Keratinocyte (primary cell): ENCODE results near the gene PNKD. TPM values are rescaled to one million over a fixed set of nuclear protein-coding genes. Genes with fewer than 3 reads are reported as not detected.

ENCODE experiments used
- DNase-seq: peaks from one replicate; pipeline ENCODE4 v3.0.0-alpha.2; 2011; ENCODE audit warnings: low read depth, missing footprints, low spot score
- FAIRE-seq: peaks from 2 replicates; lab custom pipeline; 2011; peaks lifted over from hg19 to GRCh38; lab: Jason Lieb, UNC
- H2AFZ ChIP-seq: 2 replicates; pipeline ENCODE4 v1.6.0; 2012; ENCODE audit warnings: low read length, control low read depth, inconsistent platforms; ENCODE audit not compliant: control insufficient read depth
- H3K27ac ChIP-seq: 2 replicates; pipeline ENCODE4 v1.5.1; 2011; ENCODE audit warnings: low read length; ENCODE audit not compliant: control insufficient read depth, insufficient read depth
- H3K27me3 ChIP-seq: 3 replicates; pipeline ENCODE4 v1.6.0; 2011; ENCODE audit warnings: low read length; ENCODE audit not compliant: control insufficient read depth, insufficient read depth; ENCODE audit errors: extremely low read depth
- H3K36me3 ChIP-seq, 2 experiments: 2 replicates in 1 of 2; 3 replicates in 1 of 2; pipeline ENCODE4 v1.5.1; 2011; ENCODE audit warnings: low read length in 2 of 2, mild to moderate bottlenecking in 1 of 2; ENCODE audit not compliant: control insufficient read depth in 2 of 2, insufficient read depth in 2 of 2; ENCODE audit errors: extremely low read depth in 1 of 2
- H3K4me1 ChIP-seq: 3 replicates; pipeline ENCODE4 v1.5.1; 2011; ENCODE audit warnings: low read length; ENCODE audit not compliant: control insufficient read depth, insufficient read depth; ENCODE audit errors: extremely low read depth
- H3K4me2 ChIP-seq: 3 replicates; pipeline ENCODE4 v1.6.0; 2011; ENCODE audit warnings: low read depth, low read length; ENCODE audit not compliant: control insufficient read depth, insufficient read depth; ENCODE audit errors: extremely low read depth
- H3K4me3 ChIP-seq, 3 experiments: fragments of 200-600 bp in 1 of 3; sonication (generic) in 1 of 3; 2 replicates in 2 of 3; 3 replicates in 1 of 3; pipeline ENCODE4 v1.5.1; 2011 to 2016; ENCODE audit warnings: low read length in 3 of 3, mild to moderate bottlenecking in 3 of 3, control low read depth in 2 of 3, inconsistent platforms in 1 of 3, low read depth in 1 of 3, mixed read lengths in 1 of 3, mixed run types in 1 of 3, moderate library complexity in 1 of 3; ENCODE audit not compliant: control insufficient read depth in 2 of 3, insufficient read depth in 2 of 3; ENCODE audit errors: extremely low read depth in 1 of 3
- H3K79me2 ChIP-seq: 2 replicates; pipeline ENCODE4 v1.6.0; 2012; ENCODE audit warnings: low read length; ENCODE audit not compliant: control insufficient read depth, insufficient read depth
- H3K9ac ChIP-seq: 3 replicates; pipeline ENCODE4 v1.6.0; 2011; ENCODE audit warnings: low read length; ENCODE audit not compliant: control insufficient read depth, insufficient read depth; ENCODE audit errors: extremely low read depth
- H3K9me1 ChIP-seq: 3 replicates; pipeline ENCODE4 v1.6.0; 2011; ENCODE audit warnings: low read length; ENCODE audit not compliant: control insufficient read depth, insufficient read depth; ENCODE audit errors: extremely low read depth
- H3K9me3 ChIP-seq: 2 replicates; pipeline ENCODE4 v1.5.1; 2012; ENCODE audit warnings: low read depth, low read length; ENCODE audit not compliant: control insufficient read depth
- H4K20me1 ChIP-seq: 3 replicates; pipeline ENCODE4 v1.6.0; 2011; ENCODE audit warnings: low read length; ENCODE audit not compliant: control insufficient read depth, insufficient read depth; ENCODE audit errors: extremely low read depth
- EZH2 ChIP-seq: IDR thresholded peaks from one replicate; pipeline ENCODE4 v1.6.1; 2012; ENCODE audit warnings: inconsistent platforms, mild to moderate bottlenecking, low read length, moderate library complexity
- dilution Hi-C: fragments of 300-500 bp; cut with MboI; formaldehyde crosslinking; loops from one replicate; pipeline ENCODE4 v1.7.0; 2020; ENCODE audit warnings: low sequenced_read_pairs; ENCODE audit not compliant: extremely low pct_ligation_motif_present
- polyA plus RNA-seq, 5 experiments: library from polyadenylated mRNA; depleted of rRNA in 3 of 5; stranded (reverse) in 3 of 5; stranded (forward) in 1 of 5; unstranded in 1 of 5; fragments of >200 nt; gene quantifications; 1 replicate in 1 of 5; 2 replicates in 3 of 5; 3 replicates in 1 of 5; pipeline versions ENCODE4 v1.2.1 to v1.2.3, GENCODE V29; 2011 to 2012; ENCODE audit warnings: missing spikeins in 2 of 5, low read depth in 1 of 5, low replicate concordance in 1 of 5
- TF ChIP-seq, protein P1 (sequence below), 3 experiments: IDR thresholded peaks in 1 of 3; conservative IDR thresholded peaks in 1 of 3; optimal IDR thresholded peaks in 1 of 3; 2 replicates in 2 of 3; 3 replicates in 1 of 3; pipeline versions ENCODE3 to v1.5.1; 2011; ENCODE audit warnings: low read length in 3 of 3, mild to moderate bottlenecking in 3 of 3, moderate library complexity in 2 of 3, control low read depth in 1 of 3, inconsistent platforms in 1 of 3; ENCODE audit not compliant: insufficient read depth in 2 of 3; ENCODE audit errors: extremely low read depth in 1 of 3

The PNKD gene
- polyA plus RNA-seq, 1 donor (not counting 4 experiments of a cell fraction or from before 2014, with no cell fraction given): 22.8 TPM

DNA sequence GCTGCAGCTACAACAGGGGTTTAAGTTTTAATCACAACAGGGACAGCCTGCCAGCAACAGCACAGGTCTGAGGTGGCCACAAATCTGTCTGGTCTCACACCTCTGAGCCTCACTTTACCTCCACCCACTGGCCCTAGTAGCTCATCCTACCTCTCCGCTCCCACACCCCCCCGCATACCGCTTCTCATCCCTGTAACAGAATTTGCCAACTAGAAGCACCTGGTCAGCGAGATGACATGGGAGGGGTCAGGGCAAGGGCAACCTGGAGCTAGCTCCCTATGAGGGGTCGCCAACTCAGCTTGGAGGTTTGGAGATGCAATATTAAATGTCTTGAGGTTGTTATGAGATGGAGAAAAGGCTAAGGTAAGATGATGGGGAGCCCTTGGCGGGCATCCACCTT lies 93.9 kb downstream of the PNKD start:
- TF ChIP-seq, protein P1, sequence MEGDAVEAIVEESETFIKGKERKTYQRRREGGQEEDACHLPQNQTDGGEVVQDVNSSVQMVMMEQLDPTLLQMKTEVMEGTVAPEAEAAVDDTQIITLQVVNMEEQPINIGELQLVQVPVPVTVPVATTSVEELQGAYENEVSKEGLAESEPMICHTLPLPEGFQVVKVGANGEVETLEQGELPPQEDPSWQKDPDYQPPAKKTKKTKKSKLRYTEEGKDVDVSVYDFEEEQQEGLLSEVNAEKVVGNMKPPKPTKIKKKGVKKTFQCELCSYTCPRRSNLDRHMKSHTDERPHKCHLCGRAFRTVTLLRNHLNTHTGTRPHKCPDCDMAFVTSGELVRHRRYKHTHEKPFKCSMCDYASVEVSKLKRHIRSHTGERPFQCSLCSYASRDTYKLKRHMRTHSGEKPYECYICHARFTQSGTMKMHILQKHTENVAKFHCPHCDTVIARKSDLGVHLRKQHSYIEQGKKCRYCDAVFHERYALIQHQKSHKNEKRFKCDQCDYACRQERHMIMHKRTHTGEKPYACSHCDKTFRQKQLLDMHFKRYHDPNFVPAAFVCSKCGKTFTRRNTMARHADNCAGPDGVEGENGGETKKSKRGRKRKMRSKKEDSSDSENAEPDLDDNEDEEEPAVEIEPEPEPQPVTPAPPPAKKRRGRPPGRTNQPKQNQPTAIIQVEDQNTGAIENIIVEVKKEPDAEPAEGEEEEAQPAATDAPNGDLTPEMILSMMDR (optimal IDR thresholded peaks at IDR 0.05 in 1 of 3, IDR thresholded peaks at IDR 0.05 in 1 of 3, conservative IDR thresholded peaks at IDR 0.05 in 1 of 3; ENCODE audit: extremely low read depth in 1 of 3, insufficient read depth in 2 of 3, low read length in 3 of 3): no peak
- TF ChIP-seq EZH2: no peak
- H3K4me2 ChIP-seq: no peak overlapping the region
- no peaks in the 10 kb centered on the region for H3K36me3 ChIP-seq
- dilution Hi-C loops: no loop called here
- H3K9me3 ChIP-seq: no peaks in the 10 kb centered on the region
- H2AFZ ChIP-seq: no peak overlapping the region
- H3K79me2 ChIP-seq: no peaks in the 10 kb centered on the region
- H3K27me3 ChIP-seq: no peaks in the 10 kb centered on the region
- H3K4me3 ChIP-seq: no peak overlapping the region
- FAIRE-seq (no peak), DNase-seq (no peak)
- H3K9ac ChIP-seq: no peak overlapping the region
- H3K9me1 ChIP-seq: no peaks in the 10 kb centered on the region
- peaks cover 4% of the 10 kb centered on the region for H3K4me1 ChIP-seq
- no peaks in the 10 kb centered on the region for H4K20me1 ChIP-seq
- no peak overlapping the region for H3K27ac ChIP-seq

DNA sequence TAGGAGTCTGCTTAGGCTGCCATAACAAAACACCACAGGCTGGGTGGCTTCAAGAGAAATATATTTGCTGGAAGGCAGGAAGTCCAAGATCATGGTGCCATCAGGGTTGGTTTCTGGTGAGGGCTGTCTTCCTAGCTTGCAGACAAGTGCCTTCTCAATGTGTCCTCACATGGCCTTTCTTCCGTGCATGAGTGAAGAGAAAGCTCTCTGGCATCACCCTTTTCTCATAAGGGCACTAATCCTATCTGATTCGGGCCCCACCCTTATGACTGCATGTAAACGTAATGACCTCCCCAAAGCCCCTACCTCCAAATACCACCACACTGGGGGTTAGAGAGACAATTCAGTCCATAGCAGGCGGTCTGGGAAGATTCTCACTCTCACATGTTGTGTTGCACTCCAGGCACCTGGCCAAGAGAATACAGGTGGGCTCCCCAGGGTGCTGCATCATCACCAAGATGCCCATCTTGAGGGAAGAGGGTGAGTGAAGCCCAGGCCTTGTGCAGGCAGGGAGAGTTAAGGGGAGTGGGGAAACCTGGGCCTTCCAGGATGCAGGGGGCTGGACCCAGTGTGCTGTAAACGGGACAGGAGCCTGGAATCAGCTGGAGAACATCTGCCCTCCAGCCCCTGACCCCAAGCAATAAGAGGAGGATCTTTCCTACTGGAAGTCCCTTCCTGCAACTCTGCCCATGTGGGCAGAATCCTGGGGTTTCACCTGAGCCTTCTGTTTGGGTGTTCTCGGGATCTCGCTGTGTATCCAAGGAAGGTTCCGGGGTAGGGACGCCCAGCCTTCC lies 96.5 kb downstream of the PNKD start:
- no peak for DNase-seq
- Histone ChIP-seq H3K36me3 (no peaks in the 10 kb centered on the region), H3K27ac (no peak overlapping the region), H2AFZ (no peak overlapping the region), H3K79me2 (no peaks in the 10 kb centered on the region), H4K20me1 (no peaks in the 10 kb centered on the region), H3K4me2 (peak overlapping the region; percentile 77), H3K9me3 (no peaks in the 10 kb centered on the region), H3K4me1 (peaks cover 4% of the 10 kb centered on the region), H3K4me3 (no peak overlapping the region), H3K9ac (no peak overlapping the region), H3K27me3 (no peaks in the 10 kb centered on the region), H3K9me1 (no peaks in the 10 kb centered on the region)
- FAIRE-seq: no peak
- dilution Hi-C loops: no loop called here
- TF ChIP-seq, protein P1 (optimal IDR thresholded peaks at IDR 0.05 in 1 of 3, IDR thresholded peaks at IDR 0.05 in 1 of 3, conservative IDR thresholded peaks at IDR 0.05 in 1 of 3; ENCODE audit: extremely low read depth in 1 of 3, insufficient read depth in 2 of 3, low read length in 3 of 3): no peak
- TF ChIP-seq EZH2: no peak
